ENCODE measurements around the gene AP5Z1.

DNA sequence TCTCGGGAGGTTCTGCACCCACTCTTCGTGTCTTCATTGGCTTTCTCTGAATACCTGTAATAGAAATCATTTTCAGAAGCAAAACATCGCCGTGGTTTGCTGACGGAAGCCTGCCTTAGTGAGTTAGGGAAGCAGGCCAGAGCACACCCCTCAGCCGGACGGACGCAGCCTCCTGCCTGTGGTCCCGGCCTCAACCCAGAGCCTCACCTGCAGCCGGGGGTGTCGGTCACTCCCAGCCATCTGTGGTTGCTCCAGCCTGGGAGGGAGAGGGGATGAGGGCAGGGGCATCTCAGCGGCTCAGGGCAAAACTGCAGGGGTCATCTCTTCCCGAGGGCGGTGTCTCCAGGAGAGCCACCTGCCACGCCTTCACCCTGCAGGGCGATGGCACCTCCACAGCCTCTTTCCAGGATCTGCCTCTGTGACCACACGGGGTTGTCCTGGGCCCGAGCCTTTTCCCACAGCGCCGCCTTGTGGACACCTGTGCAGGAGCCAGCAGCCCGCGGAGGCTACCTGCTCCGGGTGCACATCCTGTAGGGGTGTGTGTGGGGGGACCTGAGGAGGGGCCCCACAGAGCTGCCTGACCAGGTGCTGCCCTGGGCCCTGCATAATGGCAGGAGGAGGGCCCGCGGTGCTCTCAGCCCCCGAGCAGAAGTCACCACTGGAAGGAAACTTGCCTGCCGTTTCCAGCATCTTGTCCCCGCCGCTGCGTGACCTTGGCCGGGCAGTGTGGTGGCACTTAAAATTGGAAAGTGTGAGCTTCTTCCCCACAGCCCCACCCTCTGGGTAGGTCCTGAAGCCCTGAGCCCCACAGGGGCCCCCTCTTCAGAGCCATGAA is 21.6 kb upstream of the AP5Z1 start:
- peak; percentile 95 for TF ChIP-seq CTCF (conservative IDR thresholded peaks at IDR 0.05)
- no peak for TF ChIP-seq ZFX (IDR thresholded peaks at IDR 0.05)

Data from C4-2B (cell line).